ENCODE data around the gene KIF3B.
"Not testable (repeated sequence)": the region's sequence is repeated elsewhere in the genome, so short reads cannot be mapped to it uniquely, and the experiment has no call there.

KIF3B gene

GRCh38 chr20:32296819-32297420, 19.5 kb downstream of the KIF3B start:
- DNase-seq, result no peak

GRCh38 chr20:32297439-32297838, 20.0 kb downstream of the KIF3B start:
- DNase-seq, result no peak

- DNase-seq, result no peak
These were observed 23.2 kb downstream of the KIF3B start for GRCh38 chr20:32300647-32301046.

- no peak for DNase-seq
These were observed 24.5 kb downstream of the KIF3B start for GRCh38 chr20:32301719-32302506.

- DNase-seq, result no peak
These were observed 25.0 kb downstream of the KIF3B start for GRCh38 chr20:32302507-32302872.

GRCh38 chr20:32304131-32304746, 26.8 kb downstream of the KIF3B start:
- no peak for DNase-seq

GRCh38 chr20:32312718-32313424, 35.4 kb downstream of the KIF3B start:
- DNase-seq, result no peak

GRCh38 chr20:32314768-32315167, 37.3 kb downstream of the KIF3B start:
- DNase-seq, result no peak

- no peak for DNase-seq
These were observed 37.9 kb downstream of the KIF3B start for GRCh38 chr20:32315399-32315798.

- no peak for DNase-seq
These were observed 38.4 kb downstream of the KIF3B start for GRCh38 chr20:32315891-32316290.

GRCh38 chr20:32316667-32317066, 39.2 kb downstream of the KIF3B start:
- no peak for DNase-seq

GRCh38 chr20:32319100-32319499, 41.6 kb downstream of the KIF3B start:
- DNase-seq, result peak; percentile 8

- DNase-seq, result no peak
These were observed 42.9 kb downstream of the KIF3B start for GRCh38 chr20:32320305-32320704.

- no peak for DNase-seq
These were observed 43.9 kb downstream of the KIF3B start for GRCh38 chr20:32321390-32321789.

- not testable (repeated sequence) for DNase-seq
These were observed 44.8 kb downstream of the KIF3B start for GRCh38 chr20:32322260-32322659.

- DNase-seq, result not testable (repeated sequence)
These were observed 46.3 kb downstream of the KIF3B start for GRCh38 chr20:32323761-32324160.

GRCh38 chr20:32325706-32326503, 48.5 kb downstream of the KIF3B start:
- DNase-seq, result no peak

GRCh38 chr20:32326504-32326845, 49.0 kb downstream of the KIF3B start:
- no peak for DNase-seq

- no peak for DNase-seq
These were observed 49.7 kb downstream of the KIF3B start for GRCh38 chr20:32327087-32327681.

GRCh38 chr20:32329817-32330554, 52.5 kb downstream of the KIF3B start:
- no peak for DNase-seq

GRCh38 chr20:32330555-32330897, 53.1 kb downstream of the KIF3B start:
- DNase-seq, result no peak

- DNase-seq, result no peak
These were observed 55.2 kb downstream of the KIF3B start for GRCh38 chr20:32332614-32333013.

Data from CD4-positive, alpha-beta T cell treated with Interleukin-21 for 1 hour (primary cell).